B cell (primary cell): ENCODE results near the gene CAMK2A. TPM values are rescaled to one million over a fixed set of nuclear protein-coding genes. Genes with fewer than 3 reads are reported as not detected.
"Not testable (repeated sequence)": the region's sequence is repeated elsewhere in the genome, so short reads cannot be mapped to it uniquely, and the experiment has no call there.

Source experiments
- ATAC-seq: fragments of 200-7000 bp; cut with Tn5 transposase; one replicate; pipeline ENCODE4 v1.10.0; 2021; ENCODE audit warnings: low read depth, mild to moderate bottlenecking, moderate number of reproducible peaks, moderate library complexity
- CTCF ChIA-PET: fragments of 350-600 bp; sonication (Branson Sonifier 250); formaldehyde crosslinking; loops from one replicate; lab custom pipeline; 2021; ENCODE audit warnings: antibody characterized with exemption, inconsistent platforms; lab: Charles Lee
- POLR2A ChIA-PET: fragments of 350-600 bp; sonication (Branson Sonifier 250); formaldehyde crosslinking; loops from one replicate; lab custom pipeline; 2021; ENCODE audit warnings: antibody characterized with exemption; lab: Charles Lee
- DNase-seq: peaks from one replicate; pipeline ENCODE4 v3.0.0; 2013
- H2AFZ ChIP-seq: 2 replicates; pipeline ENCODE4 v1.6.1; 2012; ENCODE audit warnings: mild to moderate bottlenecking, low read depth, low read length; ENCODE audit not compliant: insufficient read depth, poor library complexity, severe bottlenecking
- H3K27ac ChIP-seq, 2 donors: 1 replicate in 1 of 2; 2 replicates in 1 of 2; pipeline ENCODE4 v1.5.1; 2012 to 2013; ENCODE audit warnings: low read length in 2 of 2, mild to moderate bottlenecking in 2 of 2, moderate library complexity in 1 of 2
- H3K27me3 ChIP-seq, 4 experiments: fragments of 200-600 bp in 1 of 4; sonication (generic) in 1 of 4; replicated peaks in 1 of 4; 1 replicate in 2 of 4; 2 replicates in 2 of 4; pipeline versions ENCODE4 v1.6.1 to v1.7.0; 2013 to 2016; ENCODE audit warnings: low read length in 3 of 4, mild to moderate bottlenecking in 2 of 4, mixed read lengths in 1 of 4, moderate library complexity in 1 of 4; ENCODE audit not compliant: insufficient read depth in 4 of 4, control insufficient read depth in 3 of 4; ENCODE audit errors: control extremely low read depth in 1 of 4
- H3K36me3 ChIP-seq, 2 experiments: replicated peaks in 1 of 2; 1 replicate in 1 of 2; 2 replicates in 1 of 2; pipeline versions ENCODE4 v1.6.1 to v1.7.1; 2013; ENCODE audit warnings: low read length in 1 of 2; ENCODE audit not compliant: insufficient read depth in 2 of 2, control insufficient read depth in 1 of 2; ENCODE audit errors: control extremely low read depth in 1 of 2, extremely low read depth in 1 of 2
- H3K4me1 ChIP-seq, 2 donors: fragments of 200-600 bp in 1 of 2; sonication (generic) in 1 of 2; 1 replicate in 1 of 2; 2 replicates in 1 of 2; pipeline versions ENCODE4 v1.5.1 to v1.6.1; 2013 to 2017; ENCODE audit warnings: low read length in 2 of 2; ENCODE audit not compliant: control insufficient read depth in 2 of 2, insufficient read depth in 2 of 2
- H3K4me2 ChIP-seq: replicated peaks from 2 replicates; pipeline ENCODE3; 2012; ENCODE audit warnings: mild to moderate bottlenecking, low read depth, low read length; ENCODE audit not compliant: poor library complexity, severe bottlenecking
- H3K4me3 ChIP-seq, 5 experiments: fragments of 200-600 bp in 1 of 5; sonication (generic) in 1 of 5; 1 replicate in 3 of 5; 2 replicates in 2 of 5; pipeline versions ENCODE4 v1.5.1 to v1.7.0; 2011 to 2016; ENCODE audit warnings: low read length in 4 of 5, mild to moderate bottlenecking in 4 of 5, low read depth in 2 of 5, control low read depth in 1 of 5, moderate library complexity in 1 of 5; ENCODE audit not compliant: insufficient read depth in 1 of 5; ENCODE audit errors: control extremely low read depth in 1 of 5, extremely low read depth in 1 of 5
- H3K79me2 ChIP-seq: fragments of 200-600 bp; sonication (generic); one replicate; pipeline ENCODE4 v1.6.0; 2016; ENCODE audit warnings: low read length; ENCODE audit not compliant: control insufficient read depth, insufficient read depth
- H3K9ac ChIP-seq: fragments of 200-600 bp; sonication (generic); 2 replicates; pipeline ENCODE4 v1.6.1; 2017; ENCODE audit warnings: mild to moderate bottlenecking, low read length, moderate library complexity
- H3K9me3 ChIP-seq, 3 donors: one replicate each; pipeline versions ENCODE4 v1.6.1 to v1.7.1; 2013; ENCODE audit warnings: low read length in 2 of 3; ENCODE audit not compliant: control insufficient read depth in 2 of 3, insufficient read depth in 1 of 3; ENCODE audit errors: control extremely low read depth in 1 of 3
- H4K20me1 ChIP-seq: 2 replicates; pipeline ENCODE4 v1.6.0; 2012; ENCODE audit warnings: mild to moderate bottlenecking, low read length; ENCODE audit not compliant: insufficient read depth, control insufficient read depth, poor library complexity, severe bottlenecking
- H3K27ac Mint-ChIP-seq: one replicate; pipeline ENCODE4 v1.8.0; 2021; ENCODE audit warnings: mixed read lengths
- H3K27me3 Mint-ChIP-seq: one replicate; pipeline ENCODE4 v1.8.0; 2021; ENCODE audit warnings: mixed read lengths
- H3K4me1 Mint-ChIP-seq: one replicate; pipeline ENCODE4 v1.8.0; 2021; ENCODE audit warnings: mixed read lengths
- H3K4me3 Mint-ChIP-seq: one replicate; pipeline ENCODE4 v1.8.0; 2021; ENCODE audit warnings: mixed read lengths
- H3K9me3 Mint-ChIP-seq: one replicate; pipeline ENCODE4 v1.8.0; 2022; ENCODE audit warnings: mixed read lengths; ENCODE audit not compliant: insufficient read depth
- CTCF ChIP-seq: fragments of 200-600 bp; IDR thresholded peaks from one replicate; pipeline ENCODE4 v1.8.0; 2022; ENCODE audit warnings: antibody characterized with exemption, mild to moderate bottlenecking
- EZH2 ChIP-seq: IDR thresholded peaks from 2 replicates; pipeline ENCODE4 v1.6.1; 2012; ENCODE audit warnings: borderline replicate concordance, low read depth, mild to moderate bottlenecking, moderate library complexity, low read length; ENCODE audit not compliant: insufficient read depth, poor library complexity, severe bottlenecking
- WGBS: methylation state at CpG from one replicate; pipeline ENCODE4 v1.1.5; 2013; ENCODE audit warnings: missing lambda C conversion rate; ENCODE audit not compliant: insufficient coverage; 5-methylcytosine and 5-hydroxymethylcytosine counted together
- intact Hi-C: fragments of 100-400 bp; cut with micrococcal nuclease; formaldehyde crosslinking; loops from one replicate; pipeline ENCODE4 v1.10.0; 2022
- polyA plus RNA-seq: library from polyadenylated mRNA; depleted of rRNA; stranded (reverse); fragments of >200 nt; gene quantifications from 2 replicates; pipeline ENCODE4 v1.2.3, GENCODE V29; 2012
- total RNA-seq, 2 donors: library from RNA; stranded (reverse); fragments of 120-200 nt in 1 of 2; gene quantifications; 1 replicate in 1 of 2; 2 replicates in 1 of 2; pipeline versions ENCODE4 v1.2.3 to v1.2.4, GENCODE V29; 2013 to 2022

The CAMK2A gene
- total and polyA plus RNA-seq, 2 donors (not counting 1 experiment from before 2014, with no cell fraction given) = not detected

- 83% methylated on average over 2 of the region's 5 CpGs for WGBS
- Histone ChIP-seq H4K20me1 (no peaks in the 10 kb centered on the region), H2AFZ (no peak overlapping the region), H3K27me3 (no peaks in the 10 kb centered on the region), H3K4me3 (no peak overlapping the region), H3K4me2 (no peak overlapping the region), H3K36me3 (no peaks in the 10 kb centered on the region), H3K27ac (no peak overlapping the region), H3K79me2 (no peaks in the 10 kb centered on the region), H3K9ac (no peak overlapping the region), H3K4me1 (no peaks in the 10 kb centered on the region), H3K9me3 (peaks cover 0 to 2% (median 0%) of the 10 kb centered on the region in 3 donors)
- Mint-ChIP-seq H3K27ac (no peak overlapping the region), H3K27me3 (no peaks in the 10 kb centered on the region), H3K9me3 (no peaks in the 10 kb centered on the region), H3K4me3 (no peak overlapping the region), H3K4me1 (peaks cover 2% of the 10 kb centered on the region)
- CTCF ChIA-PET = interaction anchor here (0.7 to 1.2 kb wide), 2 partner anchors 17 to 19 kb away, joined by 3 to 4 read pairs; no protein-coding TSS in a partner anchor
- DNase-seq (no peak), ATAC-seq (no peak)
- TF ChIP-seq EZH2 = no peak
- no peak for TF ChIP-seq CTCF
- intact Hi-C loops = no loop called here
- POLR2A ChIA-PET = no interaction called here
Measured at GRCh38 chr5:150235500-150235854, 54.1 kb downstream of the CAMK2A start.

GRCh38 chr5:150234576-150235499 is 54.7 kb downstream of the CAMK2A start:
- ChIA-PET POLR2A (no interaction called here), CTCF (interaction anchor here (0.7 to 2.2 kb wide), 3 partner anchors 16 to 20 kb away, joined by 3 to 7 read pairs (median 4); no protein-coding TSS in a partner anchor)
- H3K9me3 Mint-ChIP-seq = no peaks in the 10 kb centered on the region
- Histone ChIP-seq H3K4me1 (no peaks in the 10 kb centered on the region), H3K4me2 (no peak overlapping the region), H3K9me3 (peaks cover 0 to 2% (median 0%) of the 10 kb centered on the region in 3 donors), H2AFZ (no peak overlapping the region), H4K20me1 (no peaks in the 10 kb centered on the region), H3K27ac (no peak overlapping the region), H3K36me3 (no peaks in the 10 kb centered on the region), H3K4me3 (no peak overlapping the region), H3K27me3 (no peaks in the 10 kb centered on the region), H3K9ac (no peak overlapping the region), H3K79me2 (no peaks in the 10 kb centered on the region)
- H3K4me3 Mint-ChIP-seq = no peak overlapping the region
- intact Hi-C loops = no loop called here
- H3K27me3 Mint-ChIP-seq = no peaks in the 10 kb centered on the region
- peaks cover 2% of the 10 kb centered on the region for H3K4me1 Mint-ChIP-seq
- ATAC-seq = no peak
- DNase-seq = no peak
- 72% methylated on average over 5 of the region's 5 CpGs for WGBS
- TF ChIP-seq EZH2 (no peak), CTCF (no peak)
- no peak overlapping the region for H3K27ac Mint-ChIP-seq

- H3K4me3 ChIP-seq, H3K27me3 ChIP-seq, H3K9me3 Mint-ChIP-seq, H3K4me3 Mint-ChIP-seq, ATAC-seq, H3K4me1 ChIP-seq, H3K27ac ChIP-seq, intact Hi-C loops, H3K27ac Mint-ChIP-seq, POLR2A ChIA-PET, H3K9ac ChIP-seq, H2AFZ ChIP-seq, H3K79me2 ChIP-seq, H3K27me3 Mint-ChIP-seq, DNase-seq, H4K20me1 ChIP-seq, H3K4me2 ChIP-seq, H3K4me1 Mint-ChIP-seq, H3K9me3 ChIP-seq, H3K36me3 ChIP-seq: not testable (repeated sequence)
- CTCF ChIA-PET = interaction anchor here (2.2 kb wide), 1 partner anchor 19 kb away, joined by 7 read pairs; no protein-coding TSS in a partner anchor
- WGBS = 76% methylated on average over 5 of the region's 5 CpGs
Measured at GRCh38 chr5:150233706-150234105, 55.9 kb downstream of the CAMK2A start.
